Cortex of kidney (tissue), 1 donor: ENCODE measurements around the gene ALKBH5.
"Not testable (repeated sequence)": the region's sequence is repeated elsewhere in the genome, so short reads cannot be mapped to it uniquely, and the experiment has no call there.

Experiments
- DNase-seq: peaks from one replicate; lab custom pipeline; 2025; lab: John Stamatoyannopoulos, UW

ALKBH5 gene

GRCh38 chr17:18185832-18186626, 2.4 kb downstream of the ALKBH5 start:
- DNase-seq = no peak

GRCh38 chr17:18186627-18186982, 3.0 kb downstream of the ALKBH5 start:
- DNase-seq = no peak

GRCh38 chr17:18187226-18187625, 3.6 kb downstream of the ALKBH5 start:
- DNase-seq = no peak

GRCh38 chr17:18187821-18188761, 4.5 kb downstream of the ALKBH5 start:
- no peak for DNase-seq

GRCh38 chr17:18190628-18191235, 7.1 kb downstream of the ALKBH5 start:
- DNase-seq = no peak

DNA sequence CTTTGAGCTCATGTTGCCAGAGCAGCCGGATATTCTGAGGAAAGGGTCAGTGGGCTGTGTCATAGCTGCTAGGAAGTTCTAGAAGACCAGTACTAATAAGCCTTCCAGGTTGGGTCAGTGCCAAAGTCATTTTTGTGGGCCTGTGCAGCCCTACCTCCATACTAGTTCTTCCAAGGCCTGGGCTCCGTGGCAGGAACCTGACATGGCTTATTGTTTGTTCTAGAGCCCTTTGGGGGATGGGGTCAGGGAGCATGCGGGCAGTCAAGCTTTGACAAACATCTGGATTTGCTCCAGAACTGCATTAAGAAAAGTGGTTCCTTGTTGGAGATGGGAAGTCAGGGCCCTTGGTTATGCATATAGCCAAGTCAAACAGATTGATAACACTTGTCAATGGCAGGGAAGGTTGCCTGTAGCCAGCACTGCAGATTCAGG, 7.6 kb downstream of the ALKBH5 start:
- no peak for DNase-seq

- DNase-seq = no peak
Measured at GRCh38 chr17:18191967-18192366, 8.3 kb downstream of the ALKBH5 start.

- DNase-seq = no peak
Measured at GRCh38 chr17:18194394-18194793, 10.8 kb downstream of the ALKBH5 start.

DNA sequence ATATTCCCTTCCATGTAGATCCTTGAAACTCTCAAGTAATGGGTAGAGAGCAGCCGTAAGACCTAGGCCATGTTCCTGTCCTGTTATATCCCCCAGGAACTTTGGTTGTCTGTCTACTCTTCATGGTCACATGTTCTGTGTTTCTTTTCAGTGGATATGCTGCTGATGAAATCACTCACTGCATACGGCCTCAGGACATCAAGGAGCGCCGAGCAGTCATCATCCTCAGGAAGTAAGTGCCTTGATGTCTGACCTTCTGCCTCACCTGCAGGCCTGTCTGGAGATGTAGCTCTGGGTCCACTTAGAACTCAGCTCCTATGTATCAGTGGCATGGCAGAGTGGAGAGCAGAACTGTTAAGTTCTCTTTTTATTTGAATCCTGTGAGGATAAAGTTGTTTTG, 11.2 kb downstream of the ALKBH5 start:
- no peak for DNase-seq

DNA sequence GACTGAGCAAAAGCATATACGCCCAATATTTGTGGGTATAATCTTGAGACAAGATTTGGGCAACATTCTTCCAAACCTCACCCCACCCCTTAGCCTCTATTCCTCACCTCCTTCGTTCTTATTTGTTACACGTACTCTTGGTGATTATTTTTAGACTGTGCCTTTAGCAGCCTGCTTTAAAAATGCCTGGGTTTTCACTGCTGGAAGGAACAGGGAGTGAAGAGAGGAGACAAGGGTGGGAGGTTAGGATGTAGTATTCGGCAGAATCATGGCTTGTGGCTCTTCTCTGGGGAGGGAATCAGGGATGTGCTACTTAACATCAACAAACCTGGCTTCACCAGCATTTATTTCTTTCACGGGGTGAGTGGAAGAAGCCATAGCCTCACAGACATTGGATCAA, 11.6 kb downstream of the ALKBH5 start:
- DNase-seq = no peak

- DNase-seq = no peak
Measured at GRCh38 chr17:18197535-18198194, 14.0 kb downstream of the ALKBH5 start.

GRCh38 chr17:18198530-18198929, 14.9 kb downstream of the ALKBH5 start:
- no peak for DNase-seq

DNA sequence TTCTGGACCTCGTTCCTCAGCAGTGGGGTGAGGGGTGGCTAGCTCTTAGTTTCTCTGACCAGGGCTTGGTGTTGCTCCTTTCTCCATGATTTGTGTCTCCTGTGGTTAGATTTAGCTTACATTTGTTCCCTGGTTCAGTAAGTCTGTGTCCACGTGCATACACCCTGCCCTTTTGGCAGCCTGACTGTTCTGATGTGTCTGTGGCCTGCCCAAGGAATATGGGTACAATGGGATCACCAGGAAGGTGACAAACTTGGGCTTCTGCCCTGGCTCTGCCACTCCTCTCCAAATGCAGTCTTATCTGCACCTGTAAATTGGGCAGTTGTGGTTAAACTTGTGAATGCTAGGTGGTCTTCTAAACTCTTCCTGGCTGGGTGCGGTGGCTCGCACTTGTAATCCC, 17.5 kb downstream of the ALKBH5 start:
- no peak for DNase-seq

DNA sequence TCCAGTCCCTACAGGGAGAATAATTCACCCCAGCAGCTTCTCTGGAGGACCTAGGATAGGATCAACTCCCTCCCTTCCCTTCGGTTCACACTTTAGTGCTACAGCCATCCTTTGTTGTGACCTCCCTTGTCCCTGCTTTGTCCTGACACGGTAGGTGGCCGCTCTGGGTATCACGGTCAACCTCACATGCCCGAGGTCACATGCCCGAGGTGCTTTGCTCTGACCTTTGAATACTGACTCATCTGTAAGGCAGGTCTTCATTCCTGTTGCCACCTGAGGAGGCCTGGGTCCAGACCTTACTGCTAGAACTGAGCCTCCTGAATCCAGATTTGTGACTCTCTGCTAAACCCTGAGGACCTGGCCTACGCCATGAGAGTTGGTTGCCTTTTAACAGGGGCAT, 19.7 kb downstream of the ALKBH5 start:
- no peak for DNase-seq

DNA sequence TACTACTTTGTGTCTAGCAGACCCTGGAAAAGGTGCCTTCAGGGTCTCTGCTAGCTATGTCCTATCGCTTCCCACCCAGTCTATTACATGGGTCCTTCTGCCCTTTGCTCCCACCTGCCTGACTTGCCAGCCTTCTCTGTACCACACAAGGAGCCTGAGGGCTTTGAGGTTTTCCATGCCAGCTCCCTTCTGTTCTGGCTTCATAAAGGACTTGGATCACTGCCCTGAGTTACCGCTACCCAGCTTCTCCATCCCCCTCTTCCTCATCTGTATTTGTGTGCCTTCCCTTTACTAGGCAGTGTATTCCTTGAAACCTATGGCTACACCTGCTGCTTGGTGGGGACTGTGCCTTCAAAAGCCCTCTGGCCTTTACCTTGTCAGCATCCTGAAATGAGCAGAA, 22.2 kb downstream of the ALKBH5 start:
- no peak for DNase-seq

GRCh38 chr17:18206962-18207361, 23.3 kb downstream of the ALKBH5 start:
- DNase-seq = no peak

GRCh38 chr17:18208092-18208491, 24.5 kb downstream of the ALKBH5 start:
- DNase-seq = no peak

DNA sequence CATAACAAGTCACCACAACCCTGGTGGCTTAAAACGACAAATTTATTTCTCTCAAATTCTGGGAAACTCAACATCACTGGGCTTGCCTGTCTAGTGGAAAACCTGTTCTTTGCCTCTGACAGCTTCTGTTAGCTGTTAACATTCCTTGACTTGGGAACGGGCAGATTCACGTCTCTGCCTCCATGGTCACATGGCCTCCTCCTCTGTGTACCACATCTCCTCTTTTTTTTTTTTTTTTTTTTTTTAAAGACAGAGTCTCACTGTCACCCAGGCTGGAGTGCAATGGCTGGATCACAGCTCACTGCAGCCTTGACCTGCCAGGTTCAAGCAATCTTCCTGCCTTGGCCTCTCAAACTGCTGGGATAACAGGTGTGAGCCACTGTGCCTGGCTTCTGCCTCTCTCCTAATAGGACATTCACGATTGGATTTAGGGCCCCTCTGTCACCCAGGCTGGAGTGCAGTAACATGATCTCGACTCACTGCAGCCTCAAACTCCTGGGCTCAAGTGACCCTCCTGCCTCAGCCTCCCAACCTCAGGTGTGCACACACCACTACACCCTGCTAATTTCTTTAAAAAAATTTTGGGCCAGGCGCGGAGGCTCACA, 30.1 kb downstream of the ALKBH5 start:
- no peak for DNase-seq

GRCh38 chr17:18216906-18217305, 33.3 kb downstream of the ALKBH5 start:
- DNase-seq = not testable (repeated sequence)

- no peak for DNase-seq
Measured at GRCh38 chr17:18217412-18218015, 33.9 kb downstream of the ALKBH5 start.

GRCh38 chr17:18218756-18219415, 35.3 kb downstream of the ALKBH5 start:
- DNase-seq = no peak
